Measurements from ENCODE around the gene TRAPPC3L.

TRAPPC3L gene

DNA sequence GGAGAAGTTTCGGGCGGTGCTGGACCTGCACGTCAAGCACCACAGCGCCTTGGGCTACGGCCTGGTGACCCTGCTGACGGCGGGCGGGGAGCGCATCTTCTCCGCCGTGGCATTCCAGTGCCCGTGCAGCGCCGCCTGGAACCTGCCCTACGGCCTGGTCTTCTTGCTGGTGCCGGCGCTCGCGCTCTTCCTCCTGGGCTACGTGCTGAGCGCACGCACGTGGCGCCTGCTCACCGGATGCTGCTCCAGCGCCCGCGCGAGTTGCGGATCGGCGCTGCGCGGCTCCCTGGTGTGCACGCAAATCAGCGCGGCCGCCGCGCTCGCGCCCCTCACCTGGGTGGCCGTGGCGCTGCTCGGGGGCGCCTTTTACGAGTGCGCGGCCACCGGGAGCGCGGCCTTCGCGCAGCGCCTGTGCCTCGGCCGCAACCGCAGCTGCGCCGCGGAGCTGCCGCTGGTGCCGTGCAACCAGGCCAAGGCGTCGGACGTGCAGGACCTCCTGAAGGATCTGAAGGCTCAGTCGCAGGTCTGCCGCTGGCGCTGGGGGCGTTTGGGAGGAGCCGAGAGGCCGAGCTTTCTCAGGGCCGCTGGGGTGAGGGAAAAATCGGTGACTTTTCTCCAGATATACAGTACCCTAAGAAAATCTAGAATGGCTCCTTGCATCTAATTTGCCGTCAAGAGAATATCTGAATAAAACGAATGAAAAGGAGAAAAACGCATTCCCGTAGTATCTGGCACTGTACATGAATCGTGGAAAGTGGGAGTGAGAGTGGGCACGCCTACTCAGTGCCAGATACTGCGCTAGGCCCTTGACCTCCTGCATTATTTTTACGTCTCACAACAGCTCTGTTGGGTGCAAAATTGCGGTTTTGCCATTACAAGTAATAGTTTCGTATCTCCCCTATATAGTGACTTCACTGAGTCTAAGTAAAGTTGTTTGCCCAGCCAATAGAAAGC lies 83.3 kb downstream of the TRAPPC3L start:
- DNase-seq = no peak

DNA sequence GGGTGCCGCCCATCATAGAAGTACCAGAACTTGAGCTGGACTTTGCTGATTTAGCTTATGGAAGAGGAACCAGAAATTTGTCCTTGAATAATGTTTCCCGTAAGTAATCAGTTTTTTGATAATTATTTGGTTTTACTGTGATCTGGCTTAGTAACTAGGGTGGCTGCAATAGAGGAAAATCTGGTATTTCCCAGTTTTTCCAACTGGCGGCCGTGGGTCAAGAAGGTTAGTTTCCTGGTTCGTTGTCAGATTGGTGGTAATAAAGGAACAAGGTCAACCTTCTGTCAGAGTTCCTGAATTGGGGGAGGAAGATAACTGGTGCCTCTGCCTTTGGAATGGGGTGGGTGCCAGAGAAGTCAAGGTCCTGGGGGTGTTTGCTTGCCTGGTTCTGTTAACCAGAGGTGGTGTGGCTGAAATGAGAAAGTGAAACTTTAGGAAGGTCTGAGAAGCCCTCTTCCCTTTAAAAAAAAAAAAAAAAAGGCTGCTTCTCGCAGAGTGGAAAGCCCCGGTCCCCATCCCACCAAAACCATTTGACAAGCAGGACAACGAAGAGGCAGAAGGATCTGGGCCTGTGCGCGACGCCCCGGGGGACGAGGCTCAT lies 84.1 kb downstream of the TRAPPC3L start, which contains the start of gene CALHM6:
CALHM6 (plus strand) TSS at position 45 of the 601 bp plus-strand sequence; CDS start at position 600, 555 bp downstream.
- DNase-seq = no peak

DNA sequence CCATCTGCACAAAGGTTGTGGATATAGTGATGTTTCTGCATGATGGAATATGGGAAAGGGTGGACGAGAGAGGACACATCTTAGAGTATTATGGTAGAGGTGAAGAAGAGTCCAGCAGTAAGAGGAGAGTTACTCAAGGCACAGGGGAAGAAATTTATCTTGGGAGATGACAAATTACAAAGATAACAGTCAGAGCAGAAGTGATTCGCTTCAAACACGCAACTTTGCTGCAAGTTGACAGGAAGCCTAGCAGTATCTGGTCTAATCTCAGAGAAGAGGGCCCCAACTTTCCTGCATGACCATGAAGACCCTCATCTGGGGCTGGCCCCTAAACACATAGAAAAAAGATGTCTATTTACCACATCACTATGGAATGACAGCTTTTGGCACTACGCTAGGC lies 85.6 kb downstream of the TRAPPC3L start:
- no peak for DNase-seq

- DNase-seq = no peak
Observed at GRCh38 chr6:116458264-116458663, 87.2 kb downstream of the TRAPPC3L start.

GRCh38 chr6:116456927-116457326 lies 88.6 kb downstream of the TRAPPC3L start:
- DNase-seq = no peak

GRCh38 chr6:116456106-116456505 lies 89.4 kb downstream of the TRAPPC3L start:
- no peak for DNase-seq

DNA sequence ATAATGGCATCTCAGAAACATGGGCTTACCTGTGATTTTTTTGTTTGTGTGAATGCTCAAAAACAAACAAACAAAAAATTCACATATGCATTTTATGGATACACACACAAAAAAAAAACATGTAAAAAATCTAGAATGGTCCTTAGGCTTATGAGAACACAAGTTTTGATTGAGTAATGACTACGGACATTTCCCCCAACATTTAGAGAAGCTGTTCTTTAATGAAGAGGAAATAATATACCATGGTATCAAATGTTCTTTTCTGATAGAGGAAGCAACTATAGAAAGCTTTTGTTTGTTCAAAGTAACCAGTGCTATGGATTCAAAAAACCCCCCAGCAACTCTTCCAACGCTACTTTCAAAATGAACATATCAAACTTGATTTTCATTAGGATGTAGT lies 93.0 kb downstream of the TRAPPC3L start:
- no peak for DNase-seq

DNA sequence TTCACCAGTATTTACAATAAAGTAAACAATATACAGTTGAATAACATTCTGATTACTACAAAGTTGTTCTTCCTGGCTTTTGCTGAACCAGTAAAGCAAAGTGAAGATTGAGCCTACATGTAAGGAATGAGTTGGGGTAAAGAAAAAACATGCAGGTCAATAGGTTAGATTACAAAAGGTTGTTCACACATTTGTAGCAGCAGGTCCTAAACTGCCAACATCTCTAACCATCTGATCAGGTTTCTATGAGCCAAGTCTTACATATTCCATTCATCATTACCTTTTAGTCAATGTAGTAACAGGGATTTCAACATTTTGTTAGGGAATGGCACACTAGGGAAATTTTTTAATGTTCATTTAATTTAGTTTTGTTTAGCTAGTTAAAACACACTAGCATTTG lies 93.6 kb downstream of the TRAPPC3L start:
- DNase-seq = no peak

DNA sequence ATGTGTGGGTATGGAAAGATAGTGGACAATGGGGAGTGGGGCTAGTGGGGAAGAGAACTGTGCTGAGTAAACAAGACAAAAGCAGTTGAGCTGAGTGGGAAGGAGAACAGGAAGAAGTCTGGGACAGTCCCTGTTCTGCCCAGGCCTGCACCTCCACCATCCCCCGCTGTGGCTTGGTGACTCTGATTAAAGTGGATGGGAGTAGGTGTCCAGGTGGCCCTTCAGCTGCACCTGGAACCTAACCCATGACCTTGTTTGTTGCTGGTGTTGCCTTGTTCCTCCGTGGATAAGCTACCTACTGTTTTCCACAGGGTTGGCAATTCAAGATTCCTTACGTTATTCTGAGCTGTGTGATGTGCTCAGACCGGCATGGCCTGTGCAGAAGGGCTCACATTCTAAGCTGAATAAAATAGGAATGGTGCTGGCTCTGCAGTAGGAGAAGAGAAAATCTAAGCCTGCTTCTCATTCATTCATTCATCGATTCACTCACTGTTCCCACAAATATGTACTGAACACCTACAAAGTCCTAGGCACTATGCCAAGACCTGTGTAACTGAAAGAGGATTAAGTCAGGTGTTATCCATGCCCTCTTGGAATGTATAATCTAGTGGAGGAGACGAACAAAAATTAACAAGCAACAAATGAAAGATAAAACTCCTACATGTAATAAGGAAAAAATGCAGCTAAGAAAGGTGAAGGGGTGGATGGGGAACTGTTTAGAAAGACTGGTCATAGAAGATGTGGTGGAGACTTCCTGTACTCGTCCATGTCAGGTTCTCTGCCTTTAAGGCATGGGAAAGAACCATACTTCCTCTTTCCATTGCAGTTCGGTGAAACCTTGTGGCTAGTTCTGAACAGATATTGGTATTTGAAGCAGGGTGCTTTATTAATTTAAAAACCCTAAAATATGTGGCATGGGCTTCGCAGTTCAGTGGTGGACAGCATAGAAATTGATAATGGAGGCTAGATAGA lies 94.4 kb downstream of the TRAPPC3L start:
- no peak for DNase-seq

DNA sequence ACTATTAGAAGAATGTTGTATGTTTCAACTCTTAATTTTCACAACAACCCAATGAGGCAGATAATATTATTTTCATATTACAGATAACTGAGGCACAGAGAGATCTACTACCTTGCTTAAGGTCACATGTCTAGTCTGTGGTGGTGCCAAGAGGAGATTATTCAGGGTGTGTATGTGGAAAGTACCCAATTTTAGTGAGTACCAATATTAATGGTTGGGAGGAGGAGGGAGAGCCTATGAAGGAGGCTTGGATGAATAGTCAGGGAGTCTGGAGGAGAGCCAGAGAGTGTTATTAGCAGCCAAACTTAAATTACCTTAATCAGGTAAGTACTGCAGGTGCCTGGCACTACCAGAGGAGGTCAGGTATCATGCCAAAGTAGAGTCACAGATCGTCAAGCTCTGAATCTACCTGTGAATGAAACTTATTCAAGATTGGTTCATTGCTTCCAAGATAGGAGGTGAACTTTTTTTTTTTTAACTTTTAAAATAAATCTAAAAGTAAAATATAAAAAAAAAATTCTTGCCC lies 95.2 kb downstream of the TRAPPC3L start:
- no peak for DNase-seq

GRCh38 chr6:116449565-116449964 lies 95.9 kb downstream of the TRAPPC3L start:
- no peak for DNase-seq

DNA sequence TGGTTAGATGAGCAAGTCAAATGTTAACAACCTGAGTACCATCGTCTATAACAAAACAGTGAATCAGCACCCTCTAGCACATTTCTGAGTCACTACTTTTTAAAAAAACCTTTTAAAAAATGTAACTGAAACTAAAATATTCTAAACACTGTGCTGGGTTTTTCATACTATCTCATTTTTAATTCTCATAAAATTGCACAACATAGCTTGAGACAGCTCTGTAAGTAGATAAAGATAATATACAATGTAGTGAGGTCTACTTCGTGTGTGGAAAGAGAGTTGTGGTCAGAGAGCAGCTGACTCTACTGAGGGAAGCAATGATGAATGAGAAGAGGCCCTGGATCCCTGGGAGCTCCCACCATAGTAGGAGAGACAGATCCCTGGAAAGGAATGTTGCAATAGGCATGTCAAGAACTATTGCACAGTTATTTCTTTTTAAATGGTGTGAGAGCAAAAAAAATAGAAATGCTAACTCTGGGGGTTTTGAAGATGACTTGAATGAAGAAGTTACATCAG lies 97.9 kb downstream of the TRAPPC3L start:
- no peak for DNase-seq

- no peak for DNase-seq
Observed at GRCh38 chr6:116447052-116447451, 98.4 kb downstream of the TRAPPC3L start.

- no peak for DNase-seq
Observed at GRCh38 chr6:116446399-116446798, 99.1 kb downstream of the TRAPPC3L start.

- no peak for DNase-seq
Observed at GRCh38 chr6:116445102-116445501, 100.4 kb downstream of the TRAPPC3L start.

Data from NCI-H187 (cell line).